Stimulated activated CD4-positive, alpha-beta T cell treated with anti-CD3 and anti-CD28 coated beads, Interleukin-1b, Interleukin-23, amount 100 ng/mL, for 1 hour (primary cell): Measurements from ENCODE around the gene TXNL4A.
"Not testable (repeated sequence)": the region's sequence is repeated elsewhere in the genome, so short reads cannot be mapped to it uniquely, and the experiment has no call there.

Experiments
- DNase-seq, 2 donors: peaks; one replicate each; pipeline ENCODE4 v3.0.0-alpha.2; 2020; ENCODE audit warnings: low read depth in 2 of 2

Gene TXNL4A

GRCh38 chr18:79964330-79965118, 23.8 kb downstream of the TXNL4A start, which contains the start of gene HSBP1L1:
TSS of gene HSBP1L1 (plus strand) at chr18:79964643. CDS start at chr18:79964736, 93 bp downstream.
- no peak for DNase-seq

- DNase-seq, result no peak
Observed at GRCh38 chr18:79963658-79964329, 24.6 kb downstream of the TXNL4A start.

- DNase-seq, result no peak
Observed at GRCh38 chr18:79962835-79963657, 25.3 kb downstream of the TXNL4A start.

- no peak for DNase-seq
Observed at GRCh38 chr18:79962311-79962710, 26.1 kb downstream of the TXNL4A start.

- DNase-seq, result no peak
Observed at GRCh38 chr18:79961527-79962291, 26.7 kb downstream of the TXNL4A start.

GRCh38 chr18:79960921-79961526, 27.3 kb downstream of the TXNL4A start:
- DNase-seq, result no peak

- DNase-seq, result not testable (repeated sequence)
Observed at GRCh38 chr18:79960161-79960801, 28.1 kb downstream of the TXNL4A start.

- DNase-seq, result no peak
Observed at GRCh38 chr18:79958981-79959380, 29.4 kb downstream of the TXNL4A start.

- DNase-seq, result no peak
Observed at GRCh38 chr18:79956276-79956675, 32.1 kb downstream of the TXNL4A start.

- no peak for DNase-seq
Observed at GRCh38 chr18:79955302-79956075, 32.9 kb downstream of the TXNL4A start.

- DNase-seq, result no peak
Observed at GRCh38 chr18:79954791-79955190, 33.6 kb downstream of the TXNL4A start.

GRCh38 chr18:79953971-79954651, 34.3 kb downstream of the TXNL4A start:
- no peak for DNase-seq

GRCh38 chr18:79952996-79953559, 35.3 kb downstream of the TXNL4A start:
- no peak for DNase-seq

- DNase-seq, result no peak
Observed at GRCh38 chr18:79952456-79952995, 35.8 kb downstream of the TXNL4A start.

GRCh38 chr18:79951545-79952455, 36.6 kb downstream of the TXNL4A start, which contains the start of gene SLC66A2:
TSS of gene SLC66A2 (minus strand) at chr18:79951653. CDS start at chr18:79950926, 727 bp downstream.
- DNase-seq, result peak; percentile 86 to 96

GRCh38 chr18:79950515-79951341, 37.6 kb downstream of the TXNL4A start:
- no peak for DNase-seq
